ENCODE measurements around the gene CSTF1.

Gene CSTF1

DNA sequence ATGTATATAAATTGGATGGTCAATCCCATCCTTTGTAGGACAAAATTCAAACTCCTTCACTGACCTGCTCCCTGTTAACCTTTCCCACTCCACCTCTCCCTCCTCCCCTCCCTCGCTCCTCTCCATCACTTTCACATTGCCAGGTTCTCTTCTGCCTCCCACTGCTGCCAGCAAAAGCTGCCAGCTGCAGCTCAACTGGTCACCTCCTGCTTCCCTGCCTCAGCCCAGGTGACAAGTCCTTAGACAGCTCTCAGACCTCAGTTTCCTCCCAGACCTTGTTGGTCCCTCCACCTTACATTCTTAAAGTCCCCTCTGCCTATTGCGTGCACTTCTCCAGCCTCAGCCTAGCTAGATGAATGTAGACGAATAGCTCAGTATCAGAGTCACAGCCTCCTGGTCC is 52.7 kb downstream of the CSTF1 start:
- no peak for TF ChIP-seq EP300 (IDR thresholded peaks at IDR 0.05; ENCODE audit: borderline replicate concordance)
- TF ChIP-seq, protein P1, sequence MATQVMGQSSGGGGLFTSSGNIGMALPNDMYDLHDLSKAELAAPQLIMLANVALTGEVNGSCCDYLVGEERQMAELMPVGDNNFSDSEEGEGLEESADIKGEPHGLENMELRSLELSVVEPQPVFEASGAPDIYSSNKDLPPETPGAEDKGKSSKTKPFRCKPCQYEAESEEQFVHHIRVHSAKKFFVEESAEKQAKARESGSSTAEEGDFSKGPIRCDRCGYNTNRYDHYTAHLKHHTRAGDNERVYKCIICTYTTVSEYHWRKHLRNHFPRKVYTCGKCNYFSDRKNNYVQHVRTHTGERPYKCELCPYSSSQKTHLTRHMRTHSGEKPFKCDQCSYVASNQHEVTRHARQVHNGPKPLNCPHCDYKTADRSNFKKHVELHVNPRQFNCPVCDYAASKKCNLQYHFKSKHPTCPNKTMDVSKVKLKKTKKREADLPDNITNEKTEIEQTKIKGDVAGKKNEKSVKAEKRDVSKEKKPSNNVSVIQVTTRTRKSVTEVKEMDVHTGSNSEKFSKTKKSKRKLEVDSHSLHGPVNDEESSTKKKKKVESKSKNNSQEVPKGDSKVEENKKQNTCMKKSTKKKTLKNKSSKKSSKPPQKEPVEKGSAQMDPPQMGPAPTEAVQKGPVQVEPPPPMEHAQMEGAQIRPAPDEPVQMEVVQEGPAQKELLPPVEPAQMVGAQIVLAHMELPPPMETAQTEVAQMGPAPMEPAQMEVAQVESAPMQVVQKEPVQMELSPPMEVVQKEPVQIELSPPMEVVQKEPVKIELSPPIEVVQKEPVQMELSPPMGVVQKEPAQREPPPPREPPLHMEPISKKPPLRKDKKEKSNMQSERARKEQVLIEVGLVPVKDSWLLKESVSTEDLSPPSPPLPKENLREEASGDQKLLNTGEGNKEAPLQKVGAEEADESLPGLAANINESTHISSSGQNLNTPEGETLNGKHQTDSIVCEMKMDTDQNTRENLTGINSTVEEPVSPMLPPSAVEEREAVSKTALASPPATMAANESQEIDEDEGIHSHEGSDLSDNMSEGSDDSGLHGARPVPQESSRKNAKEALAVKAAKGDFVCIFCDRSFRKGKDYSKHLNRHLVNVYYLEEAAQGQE (IDR thresholded peaks at IDR 0.05; ENCODE audit: low read depth): no peak
- TF ChIP-seq, protein P2, sequence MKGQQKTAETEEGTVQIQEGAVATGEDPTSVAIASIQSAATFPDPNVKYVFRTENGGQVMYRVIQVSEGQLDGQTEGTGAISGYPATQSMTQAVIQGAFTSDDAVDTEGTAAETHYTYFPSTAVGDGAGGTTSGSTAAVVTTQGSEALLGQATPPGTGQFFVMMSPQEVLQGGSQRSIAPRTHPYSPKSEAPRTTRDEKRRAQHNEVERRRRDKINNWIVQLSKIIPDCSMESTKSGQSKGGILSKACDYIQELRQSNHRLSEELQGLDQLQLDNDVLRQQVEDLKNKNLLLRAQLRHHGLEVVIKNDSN (IDR thresholded peaks at IDR 0.05): no peak
- no peak for TF ChIP-seq TEAD4 (IDR thresholded peaks at IDR 0.05)

DNA sequence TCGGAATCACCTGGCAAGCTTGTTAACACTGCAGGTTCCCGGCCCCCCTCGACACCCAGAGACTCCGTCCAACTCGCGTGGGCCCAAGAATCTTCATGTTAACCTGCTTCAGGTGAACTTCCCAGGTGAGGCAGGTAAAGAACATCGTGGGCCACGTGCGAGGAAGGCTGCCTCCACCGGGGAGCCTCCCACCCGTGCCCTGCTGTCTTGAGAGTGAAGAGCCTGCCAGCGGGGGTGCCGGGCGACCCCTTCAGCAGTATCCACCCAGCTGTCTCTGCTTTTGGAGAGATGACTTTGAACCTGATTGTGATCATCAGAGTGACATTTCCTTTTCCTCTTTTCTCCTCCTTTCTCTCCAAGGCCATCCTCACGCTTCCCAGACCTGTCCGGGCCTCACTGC is 53.1 kb downstream of the CSTF1 start:
- no peak for TF ChIP-seq FOXM1 (IDR thresholded peaks at IDR 0.05; ENCODE audit: borderline replicate concordance, low read depth)
- no peak for TF ChIP-seq YY1 (IDR thresholded peaks at IDR 0.05; ENCODE audit: low read depth)
- no peak for TF ChIP-seq TCF12 (IDR thresholded peaks at IDR 0.05; ENCODE audit: low read depth)
- TF ChIP-seq, protein P1 (IDR thresholded peaks at IDR 0.05; ENCODE audit: low read depth): no peak
- no peak for TF ChIP-seq EGR1 (IDR thresholded peaks at IDR 0.05)
- TF ChIP-seq NFIC (IDR thresholded peaks at IDR 0.05): no peak
- TF ChIP-seq ZBTB7A (IDR thresholded peaks at IDR 0.05; ENCODE audit: low read depth): no peak
- TF ChIP-seq, protein P3, sequence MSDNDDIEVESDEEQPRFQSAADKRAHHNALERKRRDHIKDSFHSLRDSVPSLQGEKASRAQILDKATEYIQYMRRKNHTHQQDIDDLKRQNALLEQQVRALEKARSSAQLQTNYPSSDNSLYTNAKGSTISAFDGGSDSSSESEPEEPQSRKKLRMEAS (IDR thresholded peaks at IDR 0.05): no peak
- TF ChIP-seq CEBPB (IDR thresholded peaks at IDR 0.05): no peak
- no peak for TF ChIP-seq TEAD4 (IDR thresholded peaks at IDR 0.05)

DNA sequence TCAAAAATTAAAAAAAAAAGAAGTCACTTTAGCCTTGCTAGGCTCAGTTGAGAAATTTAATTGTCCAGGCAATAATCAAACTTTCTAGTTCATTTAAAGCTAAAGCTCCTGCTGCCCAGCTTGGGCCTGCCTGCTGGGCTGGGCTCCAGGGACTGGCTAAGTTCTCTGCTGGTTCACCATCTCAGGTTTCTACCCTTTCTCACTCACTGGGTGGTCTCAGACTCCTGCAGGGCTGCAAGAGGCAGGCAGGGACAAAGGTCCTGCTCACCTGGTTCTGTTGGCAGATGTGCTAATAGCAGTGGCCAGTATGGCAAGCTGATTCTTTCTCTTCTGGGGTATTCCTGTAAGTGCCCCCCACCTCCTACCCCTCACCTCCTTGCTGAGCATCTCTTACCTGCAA is 54.8 kb downstream of the CSTF1 start:
- no peak for TF ChIP-seq FOXM1 (IDR thresholded peaks at IDR 0.05; ENCODE audit: borderline replicate concordance, low read depth)
- TF ChIP-seq CREB1 (IDR thresholded peaks at IDR 0.05; ENCODE audit: low read depth): no peak
- no peak for TF ChIP-seq EGR1 (IDR thresholded peaks at IDR 0.05)
- no peak for TF ChIP-seq TAF1 (IDR thresholded peaks at IDR 0.05; ENCODE audit: low read depth)
- no peak for TF ChIP-seq NFIC (IDR thresholded peaks at IDR 0.05)
- TF ChIP-seq TEAD4 (IDR thresholded peaks at IDR 0.05): no peak
- TF ChIP-seq, protein P3 (IDR thresholded peaks at IDR 0.05): no peak
- no peak for TF ChIP-seq YY1 (IDR thresholded peaks at IDR 0.05; ENCODE audit: low read depth)
- no peak for TF ChIP-seq ZBTB7A (IDR thresholded peaks at IDR 0.05; ENCODE audit: low read depth)
- TF ChIP-seq CEBPB (IDR thresholded peaks at IDR 0.05): no peak
- TF ChIP-seq EP300 (IDR thresholded peaks at IDR 0.05; ENCODE audit: borderline replicate concordance): no peak
- TF ChIP-seq, protein P2 (IDR thresholded peaks at IDR 0.05): no peak
- TF ChIP-seq TCF12 (IDR thresholded peaks at IDR 0.05; ENCODE audit: low read depth): no peak
- no peak for TF ChIP-seq RAD21 (IDR thresholded peaks at IDR 0.05; ENCODE audit: low read depth)
- TF ChIP-seq, protein P1 (IDR thresholded peaks at IDR 0.05; ENCODE audit: low read depth): no peak

DNA sequence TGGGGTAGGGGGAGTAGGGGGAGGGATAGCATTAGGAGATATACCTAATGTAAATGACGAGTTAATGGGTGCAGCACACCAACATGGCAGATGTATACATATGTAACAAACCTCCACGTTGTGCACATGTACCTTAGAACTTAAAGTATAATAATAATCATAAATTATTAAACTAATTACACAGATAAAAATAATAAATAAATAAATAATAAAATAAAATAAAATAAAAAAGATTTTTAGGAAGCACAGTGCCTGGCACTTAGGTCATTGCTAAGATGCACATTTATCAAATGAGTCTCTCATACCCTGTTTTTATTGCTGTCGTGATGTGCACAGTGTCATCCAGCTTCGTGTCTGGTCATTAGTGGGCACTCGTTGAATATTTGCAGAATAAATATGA is 57.0 kb downstream of the CSTF1 start:
- TF ChIP-seq, protein P2 (IDR thresholded peaks at IDR 0.05): no peak
- TF ChIP-seq, protein P1 (IDR thresholded peaks at IDR 0.05; ENCODE audit: low read depth): no peak
- TF ChIP-seq FOXM1 (IDR thresholded peaks at IDR 0.05; ENCODE audit: borderline replicate concordance, low read depth): no peak
- TF ChIP-seq TEAD4 (IDR thresholded peaks at IDR 0.05): no peak
- TF ChIP-seq NFIC (IDR thresholded peaks at IDR 0.05): no peak
- TF ChIP-seq ZBTB7A (IDR thresholded peaks at IDR 0.05; ENCODE audit: low read depth): no peak
- TF ChIP-seq TCF12 (IDR thresholded peaks at IDR 0.05; ENCODE audit: low read depth): no peak
- no peak for TF ChIP-seq EGR1 (IDR thresholded peaks at IDR 0.05)
